Measurements from ENCODE around the gene RNF207. TPM values are rescaled to one million over a fixed set of nuclear protein-coding genes. Genes with fewer than 3 reads are reported as not detected.

Gene RNF207
- total RNA-seq, 1 experiment from 2014 or later: 6.8 TPM

GRCh38 chr1:6243993-6244392 is 38.1 kb downstream of the RNF207 start, which contains the start of gene HES3:
Gene HES3, plus strand, starts transcription at chr1:6244179. Its CDS starts 187 bp downstream, at chr1:6244366.
- Histone ChIP-seq H3K36me3 (replicated peaks; ENCODE audit: control insufficient read depth, insufficient read depth, low read length) (no peaks in the 10 kb centered on the region), H3K27me3 (ENCODE audit: control insufficient read depth, insufficient read depth, low read length) (peaks cover 51% of the 10 kb centered on the region), H3K4me3 (ENCODE audit: insufficient read depth, low read depth, low read length) (peak within 1 kb of the TSS; percentile 78)
- DNase-seq: peak; percentile 86

GRCh38 chr1:6244401-6245049 is 38.6 kb downstream of the RNF207 start:
- H3K4me3 ChIP-seq (ENCODE audit: insufficient read depth, low read depth, low read length): peak overlapping the region; percentile 78
- no peaks in the 10 kb centered on the region for H3K36me3 ChIP-seq (replicated peaks; ENCODE audit: control insufficient read depth, insufficient read depth, low read length)
- H3K27me3 ChIP-seq (ENCODE audit: control insufficient read depth, insufficient read depth, low read length): peaks cover 55% of the 10 kb centered on the region
- DNase-seq: no peak

GRCh38 chr1:6245086-6245868 is 39.4 kb downstream of the RNF207 start:
- peak; percentile 94 for DNase-seq
- H3K4me3 ChIP-seq (ENCODE audit: insufficient read depth, low read depth, low read length): peak overlapping the region; percentile 78
- no peaks in the 10 kb centered on the region for H3K36me3 ChIP-seq (replicated peaks; ENCODE audit: control insufficient read depth, insufficient read depth, low read length)
- H3K27me3 ChIP-seq (ENCODE audit: control insufficient read depth, insufficient read depth, low read length): peaks cover 61% of the 10 kb centered on the region

GRCh38 chr1:6245869-6246496 is 40.1 kb downstream of the RNF207 start:
- Histone ChIP-seq H3K4me3 (ENCODE audit: insufficient read depth, low read depth, low read length) (peak overlapping the region; percentile 78), H3K27me3 (ENCODE audit: control insufficient read depth, insufficient read depth, low read length) (peaks cover 67% of the 10 kb centered on the region), H3K36me3 (replicated peaks; ENCODE audit: control insufficient read depth, insufficient read depth, low read length) (no peaks in the 10 kb centered on the region)
- peak; percentile 99 for DNase-seq

GRCh38 chr1:6246497-6247467 is 40.9 kb downstream of the RNF207 start:
- Histone ChIP-seq H3K27me3 (ENCODE audit: control insufficient read depth, insufficient read depth, low read length) (peaks cover 68% of the 10 kb centered on the region), H3K36me3 (replicated peaks; ENCODE audit: control insufficient read depth, insufficient read depth, low read length) (no peaks in the 10 kb centered on the region), H3K4me3 (ENCODE audit: insufficient read depth, low read depth, low read length) (peak overlapping the region; percentile 78)
- DNase-seq: peak; percentile 98

- Histone ChIP-seq H3K27me3 (ENCODE audit: control insufficient read depth, insufficient read depth, low read length) (peaks cover 66% of the 10 kb centered on the region), H3K4me3 (ENCODE audit: insufficient read depth, low read depth, low read length) (no peak overlapping the region), H3K36me3 (replicated peaks; ENCODE audit: control insufficient read depth, insufficient read depth, low read length) (no peaks in the 10 kb centered on the region)
- DNase-seq: peak; percentile 68
Observed at GRCh38 chr1:6247651-6248050, 41.7 kb downstream of the RNF207 start.

GRCh38 chr1:6248161-6248776 is 42.4 kb downstream of the RNF207 start:
- H3K27me3 ChIP-seq (ENCODE audit: control insufficient read depth, insufficient read depth, low read length): peaks cover 60% of the 10 kb centered on the region
- no peak for DNase-seq
- H3K4me3 ChIP-seq (ENCODE audit: insufficient read depth, low read depth, low read length): no peak overlapping the region
- H3K36me3 ChIP-seq (replicated peaks; ENCODE audit: control insufficient read depth, insufficient read depth, low read length): no peaks in the 10 kb centered on the region

- peak; percentile 92 for DNase-seq
- Histone ChIP-seq H3K27me3 (ENCODE audit: control insufficient read depth, insufficient read depth, low read length) (peaks cover 52% of the 10 kb centered on the region), H3K4me3 (ENCODE audit: insufficient read depth, low read depth, low read length) (peak overlapping the region; percentile 32), H3K36me3 (replicated peaks; ENCODE audit: control insufficient read depth, insufficient read depth, low read length) (no peaks in the 10 kb centered on the region)
Observed at GRCh38 chr1:6248932-6249738, 43.2 kb downstream of the RNF207 start.

- DNase-seq: peak; percentile 79
- no peaks in the 10 kb centered on the region for H3K36me3 ChIP-seq (replicated peaks; ENCODE audit: control insufficient read depth, insufficient read depth, low read length)
- H3K27me3 ChIP-seq (ENCODE audit: control insufficient read depth, insufficient read depth, low read length): peaks cover 45% of the 10 kb centered on the region
- peak overlapping the region; percentile 14; the same call in 1 of the 2 replicates for H3K4me3 ChIP-seq (ENCODE audit: insufficient read depth, low read depth, low read length)
Observed at GRCh38 chr1:6249739-6250689, 44.1 kb downstream of the RNF207 start.

- Histone ChIP-seq H3K4me3 (ENCODE audit: insufficient read depth, low read depth, low read length) (no peak overlapping the region), H3K27me3 (ENCODE audit: control insufficient read depth, insufficient read depth, low read length) (peaks cover 43% of the 10 kb centered on the region), H3K36me3 (replicated peaks; ENCODE audit: control insufficient read depth, insufficient read depth, low read length) (no peaks in the 10 kb centered on the region)
- DNase-seq: no peak
Observed at GRCh38 chr1:6251233-6251632, 45.3 kb downstream of the RNF207 start.

- Histone ChIP-seq H3K36me3 (replicated peaks; ENCODE audit: control insufficient read depth, insufficient read depth, low read length) (no peaks in the 10 kb centered on the region), H3K27me3 (ENCODE audit: control insufficient read depth, insufficient read depth, low read length) (peaks cover 40% of the 10 kb centered on the region), H3K4me3 (ENCODE audit: insufficient read depth, low read depth, low read length) (no peak overlapping the region)
- no peak for DNase-seq
Observed at GRCh38 chr1:6251681-6252373, 45.9 kb downstream of the RNF207 start.

GRCh38 chr1:6252374-6252710 is 46.4 kb downstream of the RNF207 start:
- H3K4me3 ChIP-seq (ENCODE audit: insufficient read depth, low read depth, low read length): no peak overlapping the region
- H3K36me3 ChIP-seq (replicated peaks; ENCODE audit: control insufficient read depth, insufficient read depth, low read length): no peaks in the 10 kb centered on the region
- DNase-seq: no peak
- H3K27me3 ChIP-seq (ENCODE audit: control insufficient read depth, insufficient read depth, low read length): peaks cover 38% of the 10 kb centered on the region
